Measurements from ENCODE around the gene BEAN1. TPM values are rescaled to one million over a fixed set of nuclear protein-coding genes. Genes with fewer than 3 reads are reported as not detected.
A peak's percentile ranks its signal among the peaks of the same experiment; 100 is the strongest.

The BEAN1 gene
- total RNA-seq, 1 donor from 2014 or later: 0.87 TPM

DNA sequence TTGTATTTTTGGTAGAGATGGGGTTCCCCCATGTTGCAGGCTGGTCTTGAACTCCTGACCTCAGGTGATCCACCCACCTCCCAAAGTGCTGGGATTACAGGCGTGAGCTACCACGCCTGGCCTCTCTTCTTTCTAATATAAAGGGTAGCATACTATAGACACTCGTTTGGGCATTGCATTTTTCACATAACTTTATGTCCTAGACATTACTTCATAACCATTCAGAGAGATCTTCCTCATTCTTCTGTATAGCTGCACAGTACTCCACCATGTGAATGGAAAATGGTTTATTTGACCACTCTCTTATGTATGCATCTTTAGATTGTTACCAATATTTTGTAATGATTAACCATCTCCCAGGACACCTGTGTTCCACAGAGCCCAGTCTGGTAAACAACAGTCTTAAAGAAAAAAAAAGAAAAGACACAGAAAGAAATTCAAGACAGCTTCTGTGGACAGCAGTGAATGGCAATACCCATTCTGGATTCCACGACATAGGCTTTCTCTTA lies 80.7 kb downstream of the BEAN1 start:
- Histone ChIP-seq H3K27ac (peak overlapping the region; percentile 15), H3K9me3 (no peaks in the 10 kb centered on the region), H3K4me3 (no peak overlapping the region), H3K4me1 (peaks cover 51% of the 10 kb centered on the region), H3K36me3 (no peaks in the 10 kb centered on the region), H3K27me3 (no peaks in the 10 kb centered on the region)
- no peak for ATAC-seq
- TF ChIP-seq, protein P1, sequence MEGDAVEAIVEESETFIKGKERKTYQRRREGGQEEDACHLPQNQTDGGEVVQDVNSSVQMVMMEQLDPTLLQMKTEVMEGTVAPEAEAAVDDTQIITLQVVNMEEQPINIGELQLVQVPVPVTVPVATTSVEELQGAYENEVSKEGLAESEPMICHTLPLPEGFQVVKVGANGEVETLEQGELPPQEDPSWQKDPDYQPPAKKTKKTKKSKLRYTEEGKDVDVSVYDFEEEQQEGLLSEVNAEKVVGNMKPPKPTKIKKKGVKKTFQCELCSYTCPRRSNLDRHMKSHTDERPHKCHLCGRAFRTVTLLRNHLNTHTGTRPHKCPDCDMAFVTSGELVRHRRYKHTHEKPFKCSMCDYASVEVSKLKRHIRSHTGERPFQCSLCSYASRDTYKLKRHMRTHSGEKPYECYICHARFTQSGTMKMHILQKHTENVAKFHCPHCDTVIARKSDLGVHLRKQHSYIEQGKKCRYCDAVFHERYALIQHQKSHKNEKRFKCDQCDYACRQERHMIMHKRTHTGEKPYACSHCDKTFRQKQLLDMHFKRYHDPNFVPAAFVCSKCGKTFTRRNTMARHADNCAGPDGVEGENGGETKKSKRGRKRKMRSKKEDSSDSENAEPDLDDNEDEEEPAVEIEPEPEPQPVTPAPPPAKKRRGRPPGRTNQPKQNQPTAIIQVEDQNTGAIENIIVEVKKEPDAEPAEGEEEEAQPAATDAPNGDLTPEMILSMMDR (IDR thresholded peaks at IDR 0.05): no peak
- intact Hi-C loops (cut with DNase I): no loop called here
- DNase-seq: no peak

DNA sequence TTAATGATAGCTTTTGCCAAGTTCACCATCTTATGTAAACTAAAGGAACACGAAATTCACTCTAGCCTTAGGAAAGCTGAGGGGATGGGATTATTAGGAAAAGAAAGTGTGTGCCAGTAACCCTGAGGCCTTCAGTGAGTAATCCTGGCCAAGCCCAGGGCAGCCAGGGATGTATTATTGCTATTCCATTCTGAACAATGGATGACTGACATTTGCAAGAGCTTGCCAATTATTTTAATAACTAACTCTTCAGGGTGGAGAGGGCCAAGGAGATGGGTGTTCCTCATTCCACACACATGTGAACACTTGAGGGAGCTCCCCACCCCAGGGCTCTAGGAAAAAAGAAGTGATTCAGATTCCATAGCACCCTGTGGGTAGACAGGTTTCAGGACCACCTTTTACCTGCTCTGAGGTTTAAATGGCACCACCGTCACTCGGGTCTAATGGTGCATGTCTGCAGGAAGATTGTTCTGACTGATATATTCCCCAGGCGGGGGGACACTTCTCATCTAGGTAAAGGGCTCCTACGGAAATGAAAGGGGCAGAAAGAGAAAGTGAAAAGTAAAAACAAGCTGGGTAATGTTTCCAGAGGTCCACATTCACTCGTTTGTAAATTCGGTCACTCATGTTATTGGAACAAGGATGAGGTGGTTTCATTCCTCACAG lies 81.3 kb downstream of the BEAN1 start:
- DNase-seq (no peak), ATAC-seq (peak; percentile 72)
- TF ChIP-seq, protein P1 (IDR thresholded peaks at IDR 0.05): no peak
- H3K27ac ChIP-seq: peak overlapping the region; percentile 67
- H3K4me3 ChIP-seq: no peak overlapping the region
- peaks cover 51% of the 10 kb centered on the region for H3K4me1 ChIP-seq
- H3K27me3 ChIP-seq: no peaks in the 10 kb centered on the region
- intact Hi-C loops (cut with DNase I): no loop called here
- H3K36me3 ChIP-seq: no peaks in the 10 kb centered on the region
- no peaks in the 10 kb centered on the region for H3K9me3 ChIP-seq

DNA sequence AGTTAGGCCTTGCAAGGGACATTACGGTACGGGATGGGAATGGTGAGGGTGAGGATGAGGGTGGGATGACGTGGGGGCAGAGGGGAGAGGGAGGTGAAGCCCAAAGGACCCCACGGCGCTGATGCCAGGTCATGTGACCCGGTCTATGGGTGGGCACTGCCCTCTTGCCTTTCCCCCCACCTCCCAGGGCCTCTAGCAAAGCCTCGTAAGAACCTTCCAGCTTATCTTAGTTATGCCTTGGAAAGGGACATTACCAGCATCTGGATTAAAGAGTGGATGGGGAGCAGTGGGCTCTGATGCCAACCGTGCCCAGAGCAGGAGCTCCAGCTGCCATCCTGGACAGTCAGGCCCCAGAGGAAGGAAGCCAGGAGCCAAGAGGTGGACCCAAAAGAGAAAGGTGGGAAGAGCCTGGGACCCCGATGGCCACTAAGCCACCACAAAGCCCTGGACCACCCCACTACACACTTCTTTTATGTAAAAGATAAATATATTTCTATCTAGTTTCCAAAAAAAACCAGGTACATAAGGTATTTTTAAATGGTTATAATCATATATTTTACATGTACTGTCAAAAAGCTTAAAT lies 81.9 kb downstream of the BEAN1 start:
- no peak for DNase-seq
- H3K27ac ChIP-seq: peak overlapping the region; percentile 67
- no peaks in the 10 kb centered on the region for H3K27me3 ChIP-seq
- intact Hi-C loops (cut with DNase I): no loop called here
- TF ChIP-seq, protein P1 (IDR thresholded peaks at IDR 0.05): no peak
- peaks cover 46% of the 10 kb centered on the region for H3K4me1 ChIP-seq
- no peak overlapping the region for H3K4me3 ChIP-seq
- H3K36me3 ChIP-seq: no peaks in the 10 kb centered on the region
- no peaks in the 10 kb centered on the region for H3K9me3 ChIP-seq
- ATAC-seq: no peak

DNA sequence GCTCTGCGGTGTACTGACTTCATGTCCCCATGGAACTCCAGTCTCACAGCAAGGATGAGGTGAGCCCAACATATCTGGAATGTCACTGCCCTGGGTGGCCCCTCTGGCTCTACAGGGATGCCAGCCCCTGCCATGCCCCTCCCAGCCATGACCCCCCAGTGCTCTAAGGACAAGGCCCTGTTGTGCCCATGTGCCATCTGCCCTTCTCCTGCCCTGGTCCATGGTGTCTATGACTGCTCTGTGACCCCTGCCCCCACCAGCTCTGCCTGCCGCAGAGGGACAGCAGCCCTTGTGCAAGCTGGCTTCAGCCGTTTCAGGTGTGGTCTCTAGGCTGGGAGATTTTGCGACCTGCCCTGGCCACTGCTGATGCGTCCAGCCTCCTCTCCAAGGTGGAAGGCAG lies 82.5 kb downstream of the BEAN1 start:
- H3K4me1 ChIP-seq: peaks cover 43% of the 10 kb centered on the region
- no peaks in the 10 kb centered on the region for H3K27me3 ChIP-seq
- no peaks in the 10 kb centered on the region for H3K9me3 ChIP-seq
- TF ChIP-seq, protein P1 (IDR thresholded peaks at IDR 0.05): no peak
- ATAC-seq (no peak), DNase-seq (no peak)
- H3K27ac ChIP-seq: no peak overlapping the region
- H3K4me3 ChIP-seq: no peak overlapping the region
- H3K36me3 ChIP-seq: no peaks in the 10 kb centered on the region
- intact Hi-C loops (cut with DNase I): no loop called here

DNA sequence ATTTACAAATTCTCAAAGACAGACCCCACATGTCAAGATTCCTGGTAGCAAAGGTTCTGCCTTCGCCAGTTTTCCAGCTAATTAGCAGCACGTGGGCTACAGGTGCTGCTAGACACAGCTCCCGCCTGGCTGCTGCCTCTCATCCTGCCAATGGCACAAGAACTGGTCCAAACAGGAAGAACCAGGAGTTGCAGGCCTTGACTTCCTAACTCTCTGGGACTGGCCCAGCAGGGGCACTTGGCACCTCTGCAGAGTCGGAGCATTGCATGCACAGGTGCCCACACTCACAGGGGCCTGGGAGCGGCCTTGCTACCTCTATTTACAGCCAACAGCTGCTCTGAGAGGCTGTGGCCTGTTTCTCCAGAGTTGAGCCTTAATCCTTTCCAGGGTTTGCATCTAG lies 83.2 kb downstream of the BEAN1 start:
- TF ChIP-seq, protein P1 (IDR thresholded peaks at IDR 0.05): no peak
- intact Hi-C loops (cut with DNase I): no loop called here
- H3K4me3 ChIP-seq: no peak overlapping the region
- H3K27me3 ChIP-seq: no peaks in the 10 kb centered on the region
- DNase-seq: no peak
- ATAC-seq: no peak
- peak overlapping the region; percentile 84 for H3K27ac ChIP-seq
- peaks cover 46% of the 10 kb centered on the region for H3K4me1 ChIP-seq
- no peaks in the 10 kb centered on the region for H3K9me3 ChIP-seq
- H3K36me3 ChIP-seq: no peaks in the 10 kb centered on the region
